ENCODE data around the gene DUOX1.

- TF ChIP-seq JUND (IDR thresholded peaks at IDR 0.05; ENCODE audit: borderline replicate concordance, low read depth, low read length) (no peak), JUND (tag; IDR thresholded peaks at IDR 0.05; ENCODE audit: borderline replicate concordance, low read depth, low read length) (no peak), ZNF507 (tag; conservative IDR thresholded peaks at IDR 0.05) (no peak), TARDBP (IDR thresholded peaks at IDR 0.05) (no peak), RNF2 (IDR thresholded peaks at IDR 0.05) (no peak), EZH2 (IDR thresholded peaks at IDR 0.05; ENCODE audit: borderline replicate concordance, low read depth, low read length) (no peak), ZNF384 (IDR thresholded peaks at IDR 0.05; ENCODE audit: low read depth, low read length) (no peak), MXI1 (IDR thresholded peaks at IDR 0.05; ENCODE audit: low read depth, low read length) (no peak), TBL1XR1 (IDR thresholded peaks at IDR 0.05; ENCODE audit: low read length in 2 of 2) (no peak), NRF1 (conservative IDR thresholded peaks at IDR 0.05 in 1 of 2, IDR thresholded peaks at IDR 0.05 in 1 of 2) (no peak), BMI1 (IDR thresholded peaks at IDR 0.05; ENCODE audit: low read length) (no peak), BRD4 (IDR thresholded peaks at IDR 0.05) (no peak), NR3C1 (CRISPR knock-in tag; IDR thresholded peaks at IDR 0.05) (no peak)
- TF ChIP-seq, protein P1, sequence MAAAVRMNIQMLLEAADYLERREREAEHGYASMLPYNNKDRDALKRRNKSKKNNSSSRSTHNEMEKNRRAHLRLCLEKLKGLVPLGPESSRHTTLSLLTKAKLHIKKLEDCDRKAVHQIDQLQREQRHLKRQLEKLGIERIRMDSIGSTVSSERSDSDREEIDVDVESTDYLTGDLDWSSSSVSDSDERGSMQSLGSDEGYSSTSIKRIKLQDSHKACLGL (CRISPR knock-in tag; IDR thresholded peaks at IDR 0.05; ENCODE audit: borderline replicate concordance, poor library complexity, severe bottlenecking), result no peak
Observed at GRCh38 chr15:45091576-45091975, 38.2 kb upstream of the DUOX1 start.
